Measurements from ENCODE around the gene ARL8A.
"Not testable (repeated sequence)": the region's sequence is repeated elsewhere in the genome, so short reads cannot be mapped to it uniquely, and the experiment has no call there.

The ARL8A gene

GRCh38 chr1:202181586-202181985 is 37.0 kb upstream of the ARL8A start:
- no peak for TF ChIP-seq CTCF (IDR thresholded peaks at IDR 0.05; ENCODE audit: insufficient read depth, missing control alignments)
- FAIRE-seq: no peak
- DNase-seq (ENCODE audit: insufficient read length, low spot score): no peak

DNA sequence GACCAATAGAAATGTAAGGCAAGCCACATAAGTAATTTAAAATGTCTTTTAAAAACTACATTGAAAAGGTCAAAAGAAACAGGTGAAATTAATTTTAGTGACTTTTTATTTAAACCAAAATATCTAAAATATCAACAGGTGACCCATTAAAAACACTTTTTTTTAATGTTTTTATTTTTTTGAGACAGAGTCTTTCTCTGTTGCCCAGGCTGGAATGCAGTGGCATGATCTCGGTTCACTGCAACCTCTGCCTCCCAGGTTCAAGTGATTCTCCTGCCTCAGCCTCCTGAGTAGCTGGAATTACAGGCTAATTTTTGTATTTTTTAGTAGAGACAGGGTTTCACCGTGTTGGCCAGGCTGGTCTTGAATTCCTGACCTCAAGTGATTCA is 36.2 kb upstream of the ARL8A start:
- not testable (repeated sequence) for FAIRE-seq; DNase-seq (ENCODE audit: insufficient read length, low spot score)

DNA sequence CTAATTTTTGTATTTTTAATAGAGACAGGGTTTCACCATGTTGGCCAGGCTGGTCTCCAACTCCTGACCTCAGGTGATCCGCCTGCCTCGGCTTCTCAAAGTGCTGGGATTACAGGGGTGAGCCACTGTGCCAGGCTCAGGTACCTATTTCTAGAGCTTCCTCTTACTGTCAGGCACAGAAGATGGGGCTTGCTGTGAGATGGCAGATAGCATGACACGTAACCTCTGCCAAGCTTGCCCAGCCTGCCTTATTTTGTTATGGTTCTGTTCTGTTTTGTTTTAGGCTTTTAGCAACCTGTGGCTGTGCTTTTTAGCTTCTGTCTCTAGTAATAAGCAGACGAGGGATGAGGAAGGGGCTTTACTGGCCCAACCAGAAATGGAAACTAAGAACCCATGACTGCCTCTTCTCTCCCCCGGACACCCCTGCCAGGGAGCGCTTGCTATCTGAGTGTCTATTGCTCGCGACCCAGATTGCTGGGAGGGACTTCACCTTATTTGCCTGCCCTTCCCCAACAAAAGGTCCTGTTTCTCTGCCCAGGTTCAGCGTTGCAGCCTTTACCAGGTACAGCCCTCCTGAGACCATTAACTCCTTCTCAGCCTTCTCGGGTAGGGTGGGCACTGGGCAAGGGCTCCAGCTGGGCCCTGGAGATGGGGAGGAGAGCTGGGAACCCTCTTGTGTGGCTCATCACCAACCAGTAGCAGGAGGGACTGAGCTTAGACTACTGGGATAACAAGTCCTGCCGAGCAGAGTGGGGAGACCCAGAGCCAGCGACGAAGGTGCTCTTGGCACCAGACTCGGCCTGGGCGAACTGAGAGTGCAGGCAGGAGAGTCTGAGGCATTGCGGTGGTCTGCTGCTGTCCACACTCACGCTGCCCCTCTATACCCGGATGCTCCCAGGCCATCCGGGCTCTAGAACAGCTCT is 35.6 kb upstream of the ARL8A start:
- FAIRE-seq (no peak), DNase-seq (ENCODE audit: insufficient read length, low spot score) (no peak)
- TF ChIP-seq CTCF (IDR thresholded peaks at IDR 0.05; ENCODE audit: insufficient read depth, missing control alignments): no peak

DNA sequence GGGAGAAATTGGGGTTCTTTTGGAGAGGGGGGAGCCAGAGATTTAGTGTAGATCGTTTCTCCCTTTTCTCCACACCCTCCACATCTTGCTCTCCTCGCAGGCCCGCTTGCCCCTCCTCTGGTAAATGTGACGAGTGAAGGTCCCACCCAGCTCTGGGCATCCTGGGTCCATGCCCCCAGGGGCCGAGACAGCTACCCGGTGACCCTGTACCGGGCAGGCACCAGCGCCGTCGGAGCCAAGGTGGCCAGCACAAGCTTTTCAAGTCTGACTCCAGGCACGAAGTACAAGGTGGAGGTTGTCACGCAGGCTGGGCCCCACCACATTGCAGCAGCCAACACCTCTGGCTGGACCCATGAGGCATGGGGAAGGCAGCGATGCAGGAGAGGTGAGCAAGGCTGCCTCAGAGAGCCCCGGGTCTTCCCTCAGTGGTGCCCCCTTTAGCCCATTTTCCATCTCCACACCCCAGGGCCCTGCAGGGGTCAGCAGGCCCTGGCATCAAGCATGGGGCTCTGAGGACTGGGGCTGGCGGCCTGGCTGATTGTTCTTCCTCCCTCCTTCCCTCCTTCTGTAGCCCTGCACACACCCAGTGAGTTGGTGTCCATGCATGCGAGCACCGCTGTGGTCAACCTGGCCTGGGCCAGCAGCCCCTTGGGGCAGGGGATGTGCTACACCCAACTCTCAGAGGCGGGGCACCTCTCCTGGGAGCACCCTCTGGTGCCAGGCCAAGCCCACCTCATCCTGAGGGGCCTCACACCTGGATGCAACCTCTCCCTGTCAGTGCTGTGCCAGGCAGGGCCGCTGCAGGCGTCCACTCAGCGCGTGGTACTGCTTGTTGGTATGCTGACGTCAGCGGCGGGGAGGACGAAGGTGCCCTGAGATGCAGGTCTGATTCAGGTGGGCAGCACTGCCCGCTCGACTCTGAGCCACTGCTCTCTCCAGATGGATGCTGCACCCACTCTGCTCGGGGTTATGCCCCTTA is 32.7 kb upstream of the ARL8A start:
- no peak for FAIRE-seq
- no peak for TF ChIP-seq CTCF (IDR thresholded peaks at IDR 0.05; ENCODE audit: insufficient read depth, missing control alignments)
- no peak for DNase-seq (ENCODE audit: insufficient read length, low spot score)

DNA sequence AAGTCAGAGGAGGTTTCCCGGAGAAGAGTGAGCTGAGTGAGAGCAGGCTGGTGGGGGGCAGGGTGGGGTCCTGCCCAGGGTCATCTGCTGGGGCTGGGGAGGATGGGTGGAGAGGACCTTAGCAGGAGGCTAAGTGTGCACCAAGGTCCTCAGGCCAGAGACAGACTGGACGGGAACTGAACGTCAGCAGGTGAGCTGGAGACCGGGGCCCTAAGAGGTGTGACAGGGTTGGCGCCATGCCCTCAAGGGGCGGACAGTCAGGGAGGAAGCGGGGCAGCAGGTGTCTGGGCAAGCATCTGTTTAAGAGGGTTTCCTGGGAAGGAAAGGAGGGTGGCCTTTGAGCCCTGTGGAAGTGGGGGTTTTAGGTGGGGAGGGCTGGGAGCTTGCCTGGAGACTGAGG is 29.5 kb upstream of the ARL8A start:
- no peak for FAIRE-seq
- no peak for DNase-seq (ENCODE audit: insufficient read length, low spot score)
- TF ChIP-seq CTCF (IDR thresholded peaks at IDR 0.05; ENCODE audit: insufficient read depth, missing control alignments): no peak

- FAIRE-seq (no peak), DNase-seq (ENCODE audit: insufficient read length, low spot score) (no peak)
- no peak for TF ChIP-seq CTCF (IDR thresholded peaks at IDR 0.05; ENCODE audit: insufficient read depth, missing control alignments)
These were observed 27.4 kb upstream of the ARL8A start for GRCh38 chr1:202172015-202172355.

DNA sequence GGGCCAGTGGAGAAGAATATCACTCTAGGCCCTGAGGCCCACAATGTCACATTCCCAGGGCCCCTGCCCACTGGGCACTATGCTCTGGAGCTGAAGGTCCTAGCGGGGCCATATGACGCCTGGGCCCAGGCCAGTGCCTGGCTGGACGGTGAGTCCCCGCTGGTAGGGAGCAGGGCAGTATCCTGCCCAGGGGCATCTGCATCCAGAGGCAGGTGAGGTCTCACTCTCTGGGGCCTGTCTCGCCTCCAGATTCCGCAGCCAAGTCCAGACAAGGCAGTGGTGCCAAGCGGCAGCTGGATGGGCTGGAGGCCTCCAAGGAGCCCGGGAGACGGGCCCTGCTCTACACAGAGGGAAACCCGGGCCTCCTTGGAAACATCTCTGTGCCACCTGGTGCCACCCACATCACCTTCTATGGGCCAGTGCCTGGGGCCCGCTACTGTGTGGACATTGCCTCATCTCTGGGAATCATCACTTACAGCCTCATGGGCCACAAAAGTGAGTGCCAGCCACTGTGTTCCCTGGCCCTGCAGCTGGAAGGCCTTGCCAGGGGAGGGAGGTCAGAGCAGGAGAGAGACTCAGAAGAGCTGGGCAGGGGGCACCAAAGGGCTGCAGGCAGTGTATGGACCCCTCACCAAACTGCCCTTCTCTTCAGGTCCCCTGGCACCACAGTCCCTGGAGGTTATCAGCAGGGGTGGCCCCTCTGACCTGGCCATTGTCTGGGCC is 26.9 kb upstream of the ARL8A start:
- no peak for FAIRE-seq
- no peak for DNase-seq (ENCODE audit: insufficient read length, low spot score)
- no peak for TF ChIP-seq CTCF (IDR thresholded peaks at IDR 0.05; ENCODE audit: insufficient read depth, missing control alignments)
